NCI-H526 treated with DMSO at 0.1 percent for 48 hours (cell line): ENCODE measurements around the gene OR2C1.

ENCODE experiments used
- DNase-seq: peaks from one replicate; lab custom pipeline; 2025; lab: John Stamatoyannopoulos, UW

Gene OR2C1

GRCh38 chr16:3355589-3355988 is at the start of gene OR2C1:
Gene OR2C1 (plus strand): TSS chr16:3355889. CDS start chr16:3355941, 52 bp downstream.
- DNase-seq, result no peak

- no peak for DNase-seq
Observed at GRCh38 chr16:3306078-3306477, 49.6 kb upstream of the OR2C1 start.

GRCh38 chr16:3311496-3311895 is 44.2 kb upstream of the OR2C1 start:
- DNase-seq, result no peak

- DNase-seq, result no peak
Observed at GRCh38 chr16:3317315-3317999, 38.2 kb upstream of the OR2C1 start.

GRCh38 chr16:3321816-3322215 is 33.9 kb upstream of the OR2C1 start:
- DNase-seq, result no peak

GRCh38 chr16:3327514-3327913 is 28.2 kb upstream of the OR2C1 start:
- DNase-seq, result no peak

- no peak for DNase-seq
Observed at GRCh38 chr16:3328104-3328503, 27.6 kb upstream of the OR2C1 start.

- DNase-seq, result no peak
Observed at GRCh38 chr16:3328643-3329042, 27.0 kb upstream of the OR2C1 start.

- DNase-seq, result no peak
Observed at GRCh38 chr16:3346041-3346440, 9.6 kb upstream of the OR2C1 start.

GRCh38 chr16:3347586-3347985 is 8.1 kb upstream of the OR2C1 start:
- DNase-seq, result no peak

- DNase-seq, result no peak
Observed at GRCh38 chr16:3348547-3349167, 7.0 kb upstream of the OR2C1 start.

GRCh38 chr16:3349175-3349574 is 6.5 kb upstream of the OR2C1 start:
- DNase-seq, result no peak

- no peak for DNase-seq
Observed at GRCh38 chr16:3356118-3356517, 429 bp downstream of the OR2C1 start.

- DNase-seq, result no peak
Observed at GRCh38 chr16:3358871-3359270, 3.2 kb downstream of the OR2C1 start.

GRCh38 chr16:3362931-3363330 is 7.2 kb downstream of the OR2C1 start:
- no peak for DNase-seq

GRCh38 chr16:3363793-3364192 is 8.1 kb downstream of the OR2C1 start:
- DNase-seq, result no peak

- DNase-seq, result no peak
Observed at GRCh38 chr16:3364774-3365427, 9.2 kb downstream of the OR2C1 start.

GRCh38 chr16:3369073-3369472 is 13.4 kb downstream of the OR2C1 start:
- no peak for DNase-seq

- DNase-seq, result no peak
Observed at GRCh38 chr16:3375680-3376079, 20.0 kb downstream of the OR2C1 start.

- DNase-seq, result no peak
Observed at GRCh38 chr16:3377917-3378316, 22.2 kb downstream of the OR2C1 start.

GRCh38 chr16:3383045-3383448 is 27.4 kb downstream of the OR2C1 start:
- no peak for DNase-seq

- DNase-seq, result no peak
Observed at GRCh38 chr16:3388325-3388724, 32.6 kb downstream of the OR2C1 start.

- DNase-seq, result no peak
Observed at GRCh38 chr16:3389663-3390338, 34.1 kb downstream of the OR2C1 start.
